Measurements from ENCODE around the gene OFD1.

Gene OFD1, protein sequence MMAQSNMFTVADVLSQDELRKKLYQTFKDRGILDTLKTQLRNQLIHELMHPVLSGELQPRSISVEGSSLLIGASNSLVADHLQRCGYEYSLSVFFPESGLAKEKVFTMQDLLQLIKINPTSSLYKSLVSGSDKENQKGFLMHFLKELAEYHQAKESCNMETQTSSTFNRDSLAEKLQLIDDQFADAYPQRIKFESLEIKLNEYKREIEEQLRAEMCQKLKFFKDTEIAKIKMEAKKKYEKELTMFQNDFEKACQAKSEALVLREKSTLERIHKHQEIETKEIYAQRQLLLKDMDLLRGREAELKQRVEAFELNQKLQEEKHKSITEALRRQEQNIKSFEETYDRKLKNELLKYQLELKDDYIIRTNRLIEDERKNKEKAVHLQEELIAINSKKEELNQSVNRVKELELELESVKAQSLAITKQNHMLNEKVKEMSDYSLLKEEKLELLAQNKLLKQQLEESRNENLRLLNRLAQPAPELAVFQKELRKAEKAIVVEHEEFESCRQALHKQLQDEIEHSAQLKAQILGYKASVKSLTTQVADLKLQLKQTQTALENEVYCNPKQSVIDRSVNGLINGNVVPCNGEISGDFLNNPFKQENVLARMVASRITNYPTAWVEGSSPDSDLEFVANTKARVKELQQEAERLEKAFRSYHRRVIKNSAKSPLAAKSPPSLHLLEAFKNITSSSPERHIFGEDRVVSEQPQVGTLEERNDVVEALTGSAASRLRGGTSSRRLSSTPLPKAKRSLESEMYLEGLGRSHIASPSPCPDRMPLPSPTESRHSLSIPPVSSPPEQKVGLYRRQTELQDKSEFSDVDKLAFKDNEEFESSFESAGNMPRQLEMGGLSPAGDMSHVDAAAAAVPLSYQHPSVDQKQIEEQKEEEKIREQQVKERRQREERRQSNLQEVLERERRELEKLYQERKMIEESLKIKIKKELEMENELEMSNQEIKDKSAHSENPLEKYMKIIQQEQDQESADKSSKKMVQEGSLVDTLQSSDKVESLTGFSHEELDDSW

DNA sequence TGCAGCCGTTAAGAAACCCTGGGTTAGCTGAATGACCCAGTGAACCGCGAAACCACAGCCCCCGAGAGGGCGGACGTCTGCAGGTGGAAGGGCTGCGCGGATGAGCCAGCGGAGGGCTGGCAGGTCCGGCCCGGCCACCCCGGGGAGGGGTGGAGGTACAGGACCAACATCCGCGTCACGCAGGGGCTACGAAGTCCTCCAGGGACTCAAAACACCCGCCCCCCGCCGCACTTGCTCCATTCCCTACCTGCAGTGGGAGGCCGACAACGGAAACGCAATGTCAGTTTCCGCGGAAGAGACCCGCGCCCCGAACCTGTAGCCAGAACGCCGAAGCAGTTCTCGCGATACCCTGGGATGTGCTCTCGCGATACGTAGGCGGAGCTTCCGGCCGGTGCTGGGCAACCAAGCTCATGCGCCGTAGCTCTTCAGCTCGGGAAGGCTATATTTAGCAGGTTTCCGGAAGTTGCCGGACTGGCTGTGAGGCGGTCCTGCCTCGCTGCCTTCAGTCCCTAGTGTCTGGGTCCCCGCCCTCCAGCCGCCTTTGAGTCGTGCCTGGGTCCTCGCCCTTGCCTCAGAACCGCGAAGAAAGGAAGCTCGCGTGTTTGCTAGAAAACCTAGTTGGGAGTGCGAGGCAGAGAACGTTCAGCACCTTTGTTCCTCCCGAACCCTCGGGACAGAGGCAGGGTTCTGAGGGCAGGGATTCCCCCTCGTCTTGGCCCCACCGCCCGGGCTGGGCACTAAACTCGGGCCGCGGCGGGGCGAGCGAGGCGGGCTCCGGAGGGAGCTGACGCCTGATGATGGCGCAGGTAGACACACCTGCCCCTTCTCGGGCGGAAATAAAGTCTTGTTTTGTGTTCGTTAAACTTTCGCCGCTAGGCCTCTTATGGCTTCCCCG, at the start of gene OFD1, which contains the start of gene TRAPPC2:
Gene OFD1 (plus strand): TSS at position 471 of the 895 bp plus-strand sequence. CDS start 324 bp downstream, at position 795.
Gene TRAPPC2 (minus strand): TSS at position 343 of the 895 bp plus-strand sequence. CDS start 14,657 bp downstream, outside the sequence.
- peak; percentile 96 to 98 for DNase-seq

DNA sequence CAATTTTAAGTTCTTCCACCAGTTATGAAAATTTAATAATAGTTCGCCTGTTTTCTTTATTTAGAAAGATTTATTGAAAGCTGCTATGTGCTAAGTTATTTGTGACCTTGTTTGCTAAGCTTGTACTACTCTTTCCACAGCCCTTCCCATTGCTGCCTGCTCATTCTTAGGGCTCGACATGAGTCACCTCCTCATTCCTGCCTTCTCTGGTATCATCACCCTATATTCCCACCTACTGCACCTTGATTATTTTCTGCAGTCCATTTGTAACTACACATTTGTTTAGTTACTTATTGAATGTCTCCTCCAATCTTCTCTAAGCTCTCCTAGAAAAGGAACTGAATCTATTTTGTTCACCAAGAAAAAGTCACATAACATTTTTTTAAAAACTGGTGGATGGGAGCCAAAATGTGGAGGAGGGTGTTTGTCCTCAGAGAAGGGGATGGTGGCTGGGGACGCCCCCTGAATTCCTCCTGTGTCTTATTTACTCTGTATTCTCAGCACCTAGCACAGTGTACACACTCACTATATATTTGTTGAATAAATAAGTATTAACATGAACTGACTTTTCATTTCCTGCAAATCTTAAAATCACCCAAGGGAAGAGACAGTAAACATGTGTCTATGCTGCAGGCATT, 49.3 kb upstream of the OFD1 start:
- no peak for DNase-seq

DNA sequence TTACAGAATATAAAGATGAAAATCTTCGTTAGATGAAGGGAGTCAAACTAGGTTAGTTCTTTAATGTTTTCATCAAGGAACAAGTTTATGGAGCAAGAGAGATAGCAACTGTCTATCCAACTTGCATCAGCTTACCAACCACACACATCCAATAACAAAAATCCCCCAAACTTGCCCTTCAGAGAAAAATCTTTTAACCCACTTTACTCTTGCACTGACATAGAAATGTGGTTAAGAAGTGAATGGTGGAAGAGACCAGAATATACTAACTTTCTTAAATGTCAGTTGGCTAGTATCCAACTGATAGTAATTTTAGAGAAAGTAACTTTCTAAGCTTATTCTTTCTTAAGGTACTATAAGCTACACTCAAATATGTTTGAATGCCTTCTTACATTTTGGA, 47.3 kb upstream of the OFD1 start:
- DNase-seq: no peak

DNA sequence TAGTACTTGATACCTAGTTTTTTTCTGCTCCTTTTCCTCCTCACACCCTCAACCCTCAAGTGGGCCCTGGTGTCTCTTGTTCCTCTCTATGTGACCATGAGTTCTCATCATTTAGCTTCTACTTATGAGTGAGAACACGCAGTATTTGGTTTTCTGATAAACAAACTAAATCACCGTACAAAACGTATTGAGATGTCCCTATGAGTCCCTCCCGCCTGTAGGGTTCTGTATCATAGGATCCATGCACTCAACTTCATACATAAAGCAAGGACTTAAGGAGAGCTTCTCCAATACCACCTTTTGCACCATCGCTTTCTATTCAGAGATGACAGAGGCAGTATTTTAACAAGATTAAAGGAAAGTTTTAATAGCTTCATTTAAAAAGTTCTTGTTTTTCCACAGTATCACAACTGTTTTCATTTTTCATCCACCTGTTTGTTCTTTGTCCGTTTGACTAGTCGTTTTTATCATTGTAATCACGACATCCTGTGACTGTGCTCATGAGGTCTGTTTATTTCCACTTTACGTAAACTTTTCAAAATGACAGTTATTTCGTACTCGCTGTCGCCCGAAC, 46.1 kb upstream of the OFD1 start:
- DNase-seq: no peak

DNA sequence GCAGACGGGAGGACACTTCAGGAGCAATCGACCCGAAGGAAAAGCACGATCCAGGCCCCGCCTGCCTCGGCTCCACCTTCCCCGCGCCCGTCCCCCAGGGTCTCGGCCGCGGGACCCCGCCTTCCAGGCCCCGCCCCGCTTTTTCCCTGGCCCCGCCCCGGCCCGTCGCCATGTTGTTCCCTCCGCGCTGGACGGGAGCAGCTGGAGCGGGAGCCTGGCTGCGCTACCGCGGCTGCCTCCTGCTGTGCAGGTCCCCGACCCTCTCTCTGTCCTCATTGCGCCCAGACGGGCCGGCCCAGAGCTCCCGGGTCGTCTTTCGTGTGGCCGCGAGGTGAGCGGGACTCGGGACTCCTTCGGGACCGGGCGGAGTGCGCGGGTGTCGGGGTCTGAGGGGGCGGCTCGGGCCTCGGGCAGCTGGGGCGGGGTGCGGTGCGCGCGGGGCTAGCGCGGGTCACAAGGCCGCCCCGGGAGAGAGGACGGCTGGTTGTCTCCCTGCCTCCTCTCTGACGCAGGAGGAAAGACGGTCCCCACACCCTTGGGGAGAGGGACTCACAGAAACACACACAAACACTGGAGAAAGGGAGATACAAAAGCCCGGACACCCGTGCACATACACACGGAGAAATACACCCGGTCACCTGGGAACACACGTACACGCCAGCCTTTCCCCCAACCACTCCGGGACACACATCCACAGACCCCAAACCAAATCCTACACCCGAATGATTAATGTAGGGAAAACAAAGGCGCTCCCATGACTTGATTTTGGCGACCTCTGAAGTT, 45.4 kb upstream of the OFD1 start, which contains the start of gene RAB9A:
Gene RAB9A (plus strand): TSS at position 171 of the 783 bp plus-strand sequence. CDS start 19,619 bp downstream, outside the sequence.
- DNase-seq: peak; percentile 76 to 78

DNA sequence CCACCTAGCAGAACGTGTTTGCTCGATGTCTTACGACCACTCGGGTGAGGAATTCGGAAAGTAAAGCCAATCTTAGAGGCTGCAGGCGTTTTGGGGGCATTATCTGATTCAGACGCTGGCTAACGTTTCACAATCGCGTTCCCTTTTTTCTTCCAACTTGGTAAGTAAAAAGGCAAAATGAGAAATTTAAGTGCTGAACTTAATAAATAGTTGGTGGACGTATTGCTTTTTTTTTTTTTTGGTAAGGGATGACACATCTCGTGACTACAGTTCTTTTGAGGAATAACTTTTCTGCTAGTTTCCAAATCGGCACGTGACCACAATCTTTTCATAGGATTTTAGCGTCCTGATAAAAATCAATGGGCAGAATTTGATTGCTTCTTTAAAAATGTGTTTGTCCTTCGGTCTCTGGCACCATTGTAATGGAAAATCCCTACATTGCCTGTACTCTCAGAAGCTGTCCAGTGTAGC, 44.8 kb upstream of the OFD1 start:
- DNase-seq: no peak

DNA sequence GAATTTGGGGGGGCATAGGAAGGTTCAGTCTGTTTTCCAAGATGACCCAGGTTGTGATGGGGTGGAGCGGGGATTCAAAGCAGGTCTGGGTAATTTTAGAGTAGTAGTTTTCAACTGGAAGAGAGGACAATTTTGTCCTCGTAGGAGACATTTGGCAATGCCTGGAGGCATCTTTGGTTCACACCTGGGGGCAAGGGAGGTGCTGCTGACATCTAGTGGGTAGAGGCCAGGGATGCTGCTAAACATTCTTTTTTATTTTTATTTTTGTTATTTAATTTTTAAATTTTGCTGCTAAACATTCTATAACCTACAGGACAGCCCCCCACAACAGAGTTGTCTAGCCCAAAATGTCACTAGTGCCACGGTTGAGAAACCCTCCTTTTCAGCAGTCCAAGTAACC, 43.7 kb upstream of the OFD1 start:
- no peak for DNase-seq

DNA sequence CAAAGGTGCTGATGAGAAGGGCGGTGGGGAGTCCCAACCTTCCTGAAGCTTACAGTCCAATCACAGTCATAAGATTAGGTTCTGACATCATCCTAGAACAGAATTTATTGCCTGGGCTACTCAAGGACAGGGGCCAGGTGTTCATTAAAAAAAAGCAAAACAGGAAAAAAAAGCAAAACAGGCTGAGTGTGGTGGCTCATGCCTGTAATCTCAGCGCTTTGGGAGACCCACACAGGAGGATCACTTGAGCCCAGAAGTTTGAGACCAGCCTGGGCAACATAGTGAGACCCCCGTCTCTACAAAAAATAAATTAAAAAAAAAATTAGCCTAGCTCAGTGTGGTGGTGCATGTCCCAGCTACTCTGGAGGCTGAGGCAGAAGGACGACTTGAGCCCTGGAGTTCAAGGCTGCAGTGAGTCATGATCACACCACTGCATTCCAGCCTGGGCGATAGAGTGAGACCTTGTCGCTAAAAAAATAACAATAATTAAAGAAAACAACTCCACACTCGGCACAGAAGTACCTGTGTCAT, 42.6 kb upstream of the OFD1 start:
- no peak for DNase-seq

DNA sequence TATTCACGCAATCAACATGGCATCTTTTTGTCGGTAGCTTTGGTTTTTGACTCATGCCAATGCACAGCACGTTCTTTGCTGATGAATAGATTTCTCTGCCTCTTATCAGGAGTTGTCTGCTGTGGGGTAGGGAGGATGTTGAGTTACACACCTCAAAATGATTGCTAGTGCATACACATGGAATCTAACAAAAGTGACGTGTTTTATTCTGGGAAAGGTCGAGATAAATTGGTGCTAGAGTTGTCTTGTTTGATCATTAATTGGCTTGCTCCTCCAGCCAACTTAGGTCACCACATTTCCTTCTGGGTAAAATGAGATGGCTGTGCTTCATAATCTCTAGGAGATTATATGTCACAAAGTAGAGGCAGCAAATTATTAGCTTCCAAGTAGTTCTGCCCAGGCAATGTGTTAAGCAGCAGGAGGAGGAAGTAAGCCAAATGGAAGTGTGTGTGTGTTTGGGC, 41.7 kb upstream of the OFD1 start:
- no peak for DNase-seq

DNA sequence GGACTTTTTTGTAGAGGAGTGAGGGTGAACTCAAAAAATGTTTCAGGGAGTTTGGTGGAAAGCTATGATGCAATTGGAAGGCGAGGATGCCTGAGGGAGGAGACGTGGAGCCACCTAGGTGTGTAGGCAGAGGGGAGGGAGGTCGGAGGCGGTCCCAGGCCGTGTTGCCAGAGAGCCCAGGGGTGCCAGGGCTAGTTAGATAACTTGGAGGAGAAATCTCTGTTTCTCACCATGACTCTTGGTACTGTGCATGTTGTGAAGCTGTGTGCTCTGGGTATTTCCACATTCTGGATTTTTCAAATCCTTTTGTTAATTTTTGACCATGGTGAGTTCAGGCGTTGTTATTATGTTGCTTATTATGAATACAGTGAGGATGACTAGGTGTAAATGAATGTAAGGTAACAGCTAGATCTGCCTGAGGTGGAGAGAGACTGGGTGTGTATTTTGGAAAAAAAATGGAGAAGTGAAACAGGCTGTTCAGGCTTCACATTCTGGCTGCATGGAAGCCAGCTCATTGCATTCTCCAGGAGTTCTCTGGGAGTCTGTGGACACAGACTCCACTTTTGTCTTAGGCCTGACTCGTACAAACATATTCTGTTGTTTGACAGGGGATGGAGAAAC, 41.1 kb upstream of the OFD1 start:
- no peak for DNase-seq

DNA sequence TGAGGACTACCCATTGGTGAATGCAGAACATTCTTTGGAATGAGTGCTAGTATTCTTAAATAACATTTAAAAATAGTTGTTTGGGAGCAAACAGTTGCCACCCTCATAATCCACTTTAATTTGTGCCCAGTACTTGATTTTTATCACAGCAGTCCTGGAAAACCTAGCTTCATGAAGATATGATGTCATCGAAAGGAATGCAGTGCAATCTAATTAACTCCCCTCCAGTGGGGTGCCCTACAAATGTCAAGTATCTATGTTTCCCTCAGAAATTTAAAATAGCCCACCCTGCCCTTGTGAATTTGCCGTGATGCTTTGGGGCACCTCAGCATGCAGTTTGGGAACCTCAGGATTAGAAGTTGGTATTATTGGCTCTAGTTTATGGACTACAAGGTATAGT, 40.2 kb upstream of the OFD1 start:
- no peak for DNase-seq

DNA sequence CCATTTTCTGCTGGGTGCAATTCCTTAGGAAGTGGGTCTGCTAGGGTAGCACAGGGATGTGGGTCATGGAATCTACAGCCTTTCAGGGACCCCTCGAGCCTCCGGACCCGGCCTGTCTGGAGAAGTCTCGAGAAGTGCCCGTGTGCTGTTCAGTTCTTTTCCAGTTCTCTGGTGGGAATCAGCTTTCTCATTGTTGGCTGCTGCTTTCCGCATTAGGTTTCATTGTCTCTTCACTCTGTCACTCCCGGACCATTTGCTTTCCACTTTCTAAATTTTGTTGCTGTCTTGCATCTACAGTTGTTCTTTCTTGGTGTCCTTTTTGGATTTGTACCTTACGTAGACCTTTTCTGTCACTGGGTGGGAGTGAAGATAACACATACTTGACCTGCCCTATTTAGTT, 39.6 kb upstream of the OFD1 start:
- no peak for DNase-seq

DNA sequence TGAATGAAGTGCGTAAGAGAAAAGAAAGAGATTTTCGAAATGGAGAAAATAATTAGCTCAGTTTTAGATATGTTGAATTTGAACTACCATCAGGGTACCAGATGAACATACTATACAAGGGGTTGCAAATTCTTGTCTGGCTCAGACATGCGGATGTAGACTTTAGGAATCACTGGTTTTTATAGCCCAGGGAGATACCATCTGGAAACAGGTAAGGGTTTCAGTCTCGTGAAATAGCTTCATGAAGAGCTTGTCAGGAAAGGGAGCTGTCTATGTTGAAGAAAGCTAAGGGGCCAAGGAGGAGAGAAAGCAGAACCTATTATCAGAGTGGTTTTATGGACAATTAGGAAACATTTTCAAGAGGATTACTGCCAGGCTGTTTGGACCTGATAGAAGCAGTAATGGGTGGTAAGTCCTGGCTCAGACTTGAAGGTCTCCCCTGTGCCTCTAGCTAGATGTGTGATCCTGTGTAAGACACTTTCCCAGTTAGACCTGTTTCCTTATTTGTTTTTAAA, 38.9 kb upstream of the OFD1 start:
- DNase-seq: no peak

DNA sequence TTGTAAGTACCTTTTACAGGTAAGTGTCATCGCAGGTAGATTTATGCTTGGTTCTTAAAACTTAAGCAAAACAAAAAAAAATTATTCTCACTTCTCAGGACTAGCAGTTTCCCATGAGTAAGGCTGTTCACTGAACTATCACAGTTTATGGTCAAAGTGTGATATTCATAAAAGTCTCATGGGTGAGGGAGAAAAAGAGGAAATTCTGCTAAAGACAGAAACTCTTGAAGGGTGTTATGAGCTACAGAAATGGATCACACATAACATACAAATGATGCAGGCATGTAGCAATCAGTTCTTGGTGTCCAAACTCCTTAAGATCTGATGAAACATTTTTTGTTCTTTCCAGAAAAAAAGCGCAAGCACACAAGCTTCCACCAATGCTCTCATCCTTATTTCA, 37.1 kb upstream of the OFD1 start:
- DNase-seq: no peak

DNA sequence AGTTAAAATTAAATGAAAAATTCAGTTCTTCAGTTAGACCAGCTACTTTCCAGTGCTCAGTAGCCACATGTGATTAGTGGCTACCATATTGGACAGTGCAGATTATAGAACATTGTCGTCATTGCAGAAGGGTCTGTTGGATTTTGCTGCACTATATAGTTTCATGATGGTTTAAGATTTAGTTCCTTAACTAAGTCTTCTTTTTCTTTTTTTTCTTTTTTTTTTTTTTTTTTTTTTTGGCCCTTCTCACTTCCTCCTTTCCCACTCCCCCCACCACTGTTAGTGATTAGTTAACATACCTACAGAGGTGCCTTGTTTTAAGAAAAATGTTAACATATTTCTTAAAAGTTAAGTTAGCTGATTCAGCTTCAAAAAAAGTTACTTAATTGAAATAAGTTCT, 36.6 kb upstream of the OFD1 start:
- DNase-seq: no peak

DNA sequence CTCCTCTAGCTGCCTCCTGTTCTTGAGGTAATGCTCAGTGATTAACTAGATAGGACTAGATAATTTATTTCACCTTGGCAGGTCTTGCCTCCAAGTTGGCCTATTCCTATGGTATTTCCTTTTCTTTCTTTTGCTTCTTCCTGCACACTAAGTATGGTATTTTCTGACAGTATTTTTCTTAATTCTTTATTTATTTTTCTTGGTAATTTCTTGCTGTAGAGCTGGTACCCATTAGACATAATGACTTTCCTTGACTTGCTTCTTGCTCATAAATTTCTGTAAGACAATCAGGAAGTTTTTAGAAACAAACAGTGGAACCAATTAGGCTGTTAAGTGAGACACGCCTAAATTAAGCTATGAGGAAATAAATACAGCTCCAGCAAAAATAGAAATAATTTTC, 36.1 kb upstream of the OFD1 start:
- DNase-seq: no peak

DNA sequence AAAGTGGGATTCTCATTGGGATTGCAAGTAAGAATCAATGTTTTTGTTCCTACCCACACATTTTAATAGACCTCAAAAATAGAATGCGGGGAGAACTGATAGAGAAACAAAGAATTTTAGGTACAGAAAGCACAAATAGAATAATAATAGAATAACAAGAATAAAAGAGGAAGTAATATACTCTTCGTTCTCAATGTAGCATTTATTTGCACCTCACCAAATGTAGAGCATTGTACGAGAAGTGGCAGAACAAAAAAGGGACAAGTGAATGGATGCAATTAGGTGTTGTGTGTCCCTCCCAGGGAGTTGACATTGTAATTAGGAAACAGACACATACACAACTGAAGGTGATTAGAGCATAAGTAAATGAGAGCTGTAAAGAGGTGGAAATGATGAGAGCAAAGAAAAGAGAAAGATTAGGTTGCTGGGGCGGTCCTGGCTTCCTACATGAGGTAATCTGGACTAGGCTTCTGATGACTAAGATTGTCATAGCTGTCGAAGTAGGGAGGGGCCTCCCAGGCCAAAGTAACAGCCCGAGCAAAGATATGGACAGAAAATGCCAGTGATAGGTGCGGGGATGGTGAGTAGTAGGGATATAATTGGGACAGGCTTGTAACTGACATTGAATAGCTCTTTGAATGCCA, 35.2 kb upstream of the OFD1 start:
- DNase-seq: no peak

DNA sequence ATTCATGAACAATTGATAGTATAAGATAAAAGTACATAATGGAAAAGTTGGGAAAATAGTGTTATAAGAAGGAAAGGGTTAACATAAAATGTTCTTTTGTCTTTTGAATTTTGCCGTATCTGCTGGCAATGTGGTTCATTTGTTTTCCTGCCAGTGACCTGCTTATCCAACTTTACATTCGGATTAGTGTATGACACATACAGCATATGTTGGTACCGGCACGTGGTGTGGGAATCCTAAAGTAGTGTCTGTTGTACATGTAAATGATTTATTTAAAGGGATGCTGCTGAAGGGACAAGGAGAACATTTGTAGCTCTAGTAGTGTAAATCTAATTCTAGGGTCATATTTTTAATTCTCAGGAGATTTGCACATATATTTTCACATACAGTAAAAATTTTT, 34.2 kb upstream of the OFD1 start:
- DNase-seq: no peak
